Hepatocyte (in vitro differentiated cells): ENCODE data around the gene PCBP3. TPM values are rescaled to one million over a fixed set of nuclear protein-coding genes. Genes with fewer than 3 reads are reported as not detected.

Source experiments
- DNase-seq: peaks from one replicate; pipeline ENCODE4 v3.0.0-alpha.2; 2016; ENCODE audit warnings: low spot score
- H2AFZ ChIP-seq: fragments of 200-600 bp; sonication (generic); 2 replicates; pipeline ENCODE4 v1.6.0; 2016; ENCODE audit warnings: antibody characterized with exemption, mild to moderate bottlenecking
- H3K27ac ChIP-seq: fragments of 200-600 bp; sonication (generic); 2 replicates; pipeline ENCODE4 v1.5.1; 2016; ENCODE audit warnings: mild to moderate bottlenecking
- H3K27me3 ChIP-seq: fragments of 200-600 bp; sonication (generic); 2 replicates; pipeline ENCODE4 v1.6.1; 2016
- H3K36me3 ChIP-seq: fragments of 200-600 bp; sonication (generic); replicated peaks from 2 replicates; pipeline ENCODE4 v1.5.1; 2016; ENCODE audit warnings: low read depth; ENCODE audit not compliant: insufficient read depth
- H3K4me1 ChIP-seq: fragments of 200-600 bp; sonication (generic); 2 replicates; pipeline ENCODE4 v1.5.1; 2016; ENCODE audit warnings: mild to moderate bottlenecking, moderate library complexity; ENCODE audit not compliant: insufficient read depth
- H3K4me2 ChIP-seq: fragments of 200-600 bp; sonication (generic); 2 replicates; pipeline ENCODE4 v1.6.0; 2016
- H3K4me3 ChIP-seq: fragments of 200-600 bp; sonication (generic); 2 replicates; pipeline ENCODE4 v1.5.1; 2016; ENCODE audit warnings: mild to moderate bottlenecking
- H3K79me2 ChIP-seq: fragments of 200-600 bp; sonication (generic); 2 replicates; pipeline ENCODE4 v1.6.0; 2017; ENCODE audit warnings: mild to moderate bottlenecking
- H3K9me2 ChIP-seq: fragments of 200-600 bp; sonication (generic); replicated peaks from 2 replicates; pipeline ENCODE4 v1.6.0; 2017; ENCODE audit warnings: mild to moderate bottlenecking; ENCODE audit not compliant: insufficient read depth
- H3K9me3 ChIP-seq: fragments of 200-600 bp; sonication (generic); 2 replicates; pipeline ENCODE4 v1.5.1; 2016; ENCODE audit warnings: low read depth, mild to moderate bottlenecking
- H4K20me1 ChIP-seq: fragments of 200-600 bp; sonication (generic); 2 replicates; pipeline ENCODE4 v1.6.0; 2016; ENCODE audit warnings: mild to moderate bottlenecking; ENCODE audit not compliant: insufficient read depth, poor library complexity, severe bottlenecking
- EZH2 ChIP-seq: fragments of 200-600 bp; sonication (generic); IDR thresholded peaks from 2 replicates; pipeline ENCODE4 v1.6.1; 2016; ENCODE audit warnings: antibody characterized with exemption, mild to moderate bottlenecking, borderline replicate concordance
- EZH2phosphoT487 ChIP-seq: fragments of 200-600 bp; sonication (generic); IDR thresholded peaks from one replicate; pipeline ENCODE4 v1.6.1; 2018; ENCODE audit warnings: antibody characterized with exemption, mild to moderate bottlenecking, low read depth, moderate library complexity; ENCODE audit not compliant: unreplicated experiment, severe bottlenecking
- WGBS: methylation state at CpG from one replicate; pipeline ENCODE4 v1.1.6; 2016; ENCODE audit warnings: low lambda C conversion rate; ENCODE audit errors: missing lambda C conversion rate; 5-methylcytosine and 5-hydroxymethylcytosine counted together
- polyA plus RNA-seq: library from polyadenylated mRNA; unstranded; fragments of >200 nt; fragmentation: Nextera tagmentation; extraction: Ambion mirVana; gene quantifications from 2 replicates; pipeline ENCODE4 v1.2.1, GENCODE V29; 2016
- total RNA-seq: library from RNA; depleted of rRNA; stranded (reverse); fragments of >200 nt; gene quantifications from 2 replicates; pipeline ENCODE4 v1.2.3, GENCODE V29; 2014
- TF ChIP-seq, protein P1 (sequence below): fragments of 200-600 bp; sonication (generic); IDR thresholded peaks from 2 replicates; pipeline ENCODE4 v1.5.1; 2016; ENCODE audit warnings: antibody characterized with exemption, mild to moderate bottlenecking; ENCODE audit not compliant: poor library complexity

PCBP3 gene
- total and polyA plus RNA-seq, 2 experiments from 2014 or later = 3.1 to 8.8 TPM

- no peak overlapping the region for H3K4me2 ChIP-seq
Observed at GRCh38 chr21:45600248-45600647, 43.3 kb upstream of the PCBP3 start.

GRCh38 chr21:45601551-45601950 lies 42.0 kb upstream of the PCBP3 start:
- no peaks in the 10 kb centered on the region for H3K4me1 ChIP-seq
- no peak overlapping the region for H3K4me2 ChIP-seq
- no peaks in the 10 kb centered on the region for H3K27me3 ChIP-seq
- H4K20me1 ChIP-seq = no peaks in the 10 kb centered on the region
- TF ChIP-seq, protein P1, sequence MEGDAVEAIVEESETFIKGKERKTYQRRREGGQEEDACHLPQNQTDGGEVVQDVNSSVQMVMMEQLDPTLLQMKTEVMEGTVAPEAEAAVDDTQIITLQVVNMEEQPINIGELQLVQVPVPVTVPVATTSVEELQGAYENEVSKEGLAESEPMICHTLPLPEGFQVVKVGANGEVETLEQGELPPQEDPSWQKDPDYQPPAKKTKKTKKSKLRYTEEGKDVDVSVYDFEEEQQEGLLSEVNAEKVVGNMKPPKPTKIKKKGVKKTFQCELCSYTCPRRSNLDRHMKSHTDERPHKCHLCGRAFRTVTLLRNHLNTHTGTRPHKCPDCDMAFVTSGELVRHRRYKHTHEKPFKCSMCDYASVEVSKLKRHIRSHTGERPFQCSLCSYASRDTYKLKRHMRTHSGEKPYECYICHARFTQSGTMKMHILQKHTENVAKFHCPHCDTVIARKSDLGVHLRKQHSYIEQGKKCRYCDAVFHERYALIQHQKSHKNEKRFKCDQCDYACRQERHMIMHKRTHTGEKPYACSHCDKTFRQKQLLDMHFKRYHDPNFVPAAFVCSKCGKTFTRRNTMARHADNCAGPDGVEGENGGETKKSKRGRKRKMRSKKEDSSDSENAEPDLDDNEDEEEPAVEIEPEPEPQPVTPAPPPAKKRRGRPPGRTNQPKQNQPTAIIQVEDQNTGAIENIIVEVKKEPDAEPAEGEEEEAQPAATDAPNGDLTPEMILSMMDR = no peak
- no peak for TF ChIP-seq EZH2phosphoT487
- no peak for TF ChIP-seq EZH2
- no peaks in the 10 kb centered on the region for H3K9me2 ChIP-seq
- no peak overlapping the region for H3K4me3 ChIP-seq
- DNase-seq = no peak
- H3K79me2 ChIP-seq = no peaks in the 10 kb centered on the region
- no peaks in the 10 kb centered on the region for H3K36me3 ChIP-seq
- H3K27ac ChIP-seq = no peak overlapping the region
- no peaks in the 10 kb centered on the region for H3K9me3 ChIP-seq
- WGBS = 89% methylated on average over 10 of the region's 10 CpGs
- no peak overlapping the region for H2AFZ ChIP-seq

More at GRCh38 chr21:45600248-45600647, 43.3 kb upstream of the PCBP3 start:
- H3K27ac ChIP-seq = no peak overlapping the region
- DNase-seq = no peak
- WGBS = 83% methylated on average over 6 of the region's 6 CpGs
- no peaks in the 10 kb centered on the region for H3K9me3 ChIP-seq
- no peaks in the 10 kb centered on the region for H3K79me2 ChIP-seq
- no peaks in the 10 kb centered on the region for H3K36me3 ChIP-seq
- H3K4me1 ChIP-seq = no peaks in the 10 kb centered on the region
- no peaks in the 10 kb centered on the region for H4K20me1 ChIP-seq
- no peaks in the 10 kb centered on the region for H3K9me2 ChIP-seq
- H3K27me3 ChIP-seq = no peaks in the 10 kb centered on the region
- H2AFZ ChIP-seq = no peak overlapping the region
- H3K4me3 ChIP-seq = no peak overlapping the region
- TF ChIP-seq, protein P1 = no peak
- TF ChIP-seq EZH2 = no peak
- TF ChIP-seq EZH2phosphoT487 = no peak

GRCh38 chr21:45602106-45602505 lies 41.4 kb upstream of the PCBP3 start:
- DNase-seq = no peak
- WGBS = 84% methylated on average over 5 of the region's 5 CpGs

More at GRCh38 chr21:45602106-45602505, 41.4 kb upstream of the PCBP3 start:
- H3K36me3 ChIP-seq = no peaks in the 10 kb centered on the region
- no peaks in the 10 kb centered on the region for H3K79me2 ChIP-seq
- no peaks in the 10 kb centered on the region for H3K27me3 ChIP-seq
- H2AFZ ChIP-seq = no peak overlapping the region
- no peak overlapping the region for H3K27ac ChIP-seq
- H3K9me3 ChIP-seq = no peaks in the 10 kb centered on the region
- TF ChIP-seq, protein P1 = no peak
- TF ChIP-seq EZH2phosphoT487 (no peak), EZH2 (no peak)
- H3K9me2 ChIP-seq = no peaks in the 10 kb centered on the region
- H3K4me1 ChIP-seq = no peaks in the 10 kb centered on the region
- H3K4me3 ChIP-seq = no peak overlapping the region
- no peaks in the 10 kb centered on the region for H4K20me1 ChIP-seq
- no peak overlapping the region for H3K4me2 ChIP-seq
